Choroid plexus epithelial cell (primary cell): ENCODE results near the gene C1orf53.
"Not testable (repeated sequence)": the region's sequence is repeated elsewhere in the genome, so short reads cannot be mapped to it uniquely, and the experiment has no call there.

ENCODE experiments used
- DNase-seq: peaks from one replicate; pipeline ENCODE4 v3.0.0-alpha.2; 2010; ENCODE audit warnings: low read depth
- H3K4me3 ChIP-seq: 2 replicates; pipeline ENCODE4 v1.5.1; 2011; ENCODE audit warnings: low read depth, mild to moderate bottlenecking, control low read depth, low read length, moderate library complexity
- CTCF ChIP-seq: conservative IDR thresholded peaks from 2 replicates; pipeline ENCODE4 v1.5.1; 2011; ENCODE audit warnings: low read depth, mild to moderate bottlenecking, control low read depth, inconsistent platforms, low read length, moderate library complexity

C1orf53 gene

GRCh38 chr1:197868751-197869489 lies 33.5 kb upstream of the C1orf53 start:
- no peak overlapping the region for H3K4me3 ChIP-seq
- peak; percentile 85 for DNase-seq
- TF ChIP-seq CTCF, result peak; percentile 83

- TF ChIP-seq CTCF, result no peak
- H3K4me3 ChIP-seq, result no peak overlapping the region
- DNase-seq, result no peak
Measured at GRCh38 chr1:197869490-197870077, 32.8 kb upstream of the C1orf53 start.

GRCh38 chr1:197876894-197877293 lies 25.5 kb upstream of the C1orf53 start:
- TF ChIP-seq CTCF, result no peak
- no peak overlapping the region for H3K4me3 ChIP-seq
- no peak for DNase-seq

- H3K4me3 ChIP-seq, DNase-seq: not testable (repeated sequence)
Measured at GRCh38 chr1:197880385-197880784, 22.0 kb upstream of the C1orf53 start.

- H3K4me3 ChIP-seq, DNase-seq: not testable (repeated sequence)
Measured at GRCh38 chr1:197882241-197882640, 20.2 kb upstream of the C1orf53 start.

GRCh38 chr1:197884173-197884572 lies 18.3 kb upstream of the C1orf53 start:
- H3K4me3 ChIP-seq, result no peak overlapping the region
- TF ChIP-seq CTCF, result no peak
- no peak for DNase-seq

- DNase-seq, result no peak
- H3K4me3 ChIP-seq, result no peak overlapping the region
- TF ChIP-seq CTCF, result no peak
Measured at GRCh38 chr1:197890936-197891335, 11.5 kb upstream of the C1orf53 start.

- H3K4me3 ChIP-seq, result no peak overlapping the region
- DNase-seq, result no peak
- no peak for TF ChIP-seq CTCF
Measured at GRCh38 chr1:197892684-197893083, 9.7 kb upstream of the C1orf53 start.
